Sigmoid colon (tissue), 7 donors: ENCODE results near the gene MPHOSPH10. TPM values are rescaled to one million over a fixed set of nuclear protein-coding genes. Genes with fewer than 3 reads are reported as not detected.
"Not testable (repeated sequence)": the region's sequence is repeated elsewhere in the genome, so short reads cannot be mapped to it uniquely, and the experiment has no call there.

ENCODE experiments used
- DNase-seq: peaks from one replicate; pipeline ENCODE4 v3.0.0-alpha.2; 2019
- H3K27ac ChIP-seq, 4 donors: fragments of 200-600 bp; sonication (generic); one replicate each; pipeline ENCODE4 v1.5.1; 2016 to 2019; ENCODE audit warnings: mild to moderate bottlenecking in 1 of 4
- H3K27me3 ChIP-seq, 3 donors: fragments of 200-600 bp; sonication (generic); one replicate each; pipeline ENCODE4 v1.5.1; 2019; ENCODE audit warnings: mild to moderate bottlenecking in 1 of 3
- H3K36me3 ChIP-seq, 4 donors: fragments of 200-600 bp; sonication (generic); one replicate each; pipeline ENCODE4 v1.5.1; 2016 to 2019
- H3K4me1 ChIP-seq, 4 donors: fragments of 200-600 bp; sonication (generic); one replicate each; pipeline ENCODE4 v1.5.1; 2017 to 2019
- H3K4me3 ChIP-seq, 4 donors: fragments of 200-600 bp; sonication (generic); one replicate each; pipeline ENCODE4 v1.5.1; 2017 to 2019; ENCODE audit warnings: mild to moderate bottlenecking in 2 of 4, moderate library complexity in 1 of 4
- H3K9me3 ChIP-seq, 4 donors: fragments of 200-600 bp in 3 of 4; sonication (generic) in 3 of 4; one replicate each; pipeline versions ENCODE4 v1.5.1 to v1.6.1; 2013 to 2019
- EP300 ChIP-seq, 4 donors: sonication (generic); formaldehyde crosslinking; IDR thresholded peaks; one replicate each; pipeline ENCODE4 v1.6.1; 2017; ENCODE audit warnings: antibody characterized with exemption in 4 of 4
- POLR2A ChIP-seq, 2 donors: fragments of 450-650 bp; IDR thresholded peaks; one replicate each; pipeline ENCODE4 v1.6.1; 2016; ENCODE audit warnings: antibody characterized with exemption in 2 of 2, mild to moderate bottlenecking in 2 of 2, moderate library complexity in 2 of 2
- POLR2AphosphoS5 ChIP-seq, 4 donors: sonication (generic); formaldehyde crosslinking; IDR thresholded peaks; one replicate each; pipeline ENCODE4 v1.6.1; 2017; ENCODE audit warnings: antibody characterized with exemption in 4 of 4
- WGBS, 2 donors: extraction: QIAGEN DNeasy Blood & Tissue Kit; methylation state at CpG; one replicate each; pipeline ENCODE4 v1.1.7; 2013; 5-methylcytosine and 5-hydroxymethylcytosine counted together
- intact Hi-C: fragments of 100-400 bp; cut with DNase I; formaldehyde crosslinking; loops from one replicate; pipeline ENCODE4 v1.15.1; 2023
- polyA plus RNA-seq, 3 donors: library from polyadenylated mRNA; stranded (reverse); fragments of 200-250 nt; gene quantifications; one replicate each; pipeline ENCODE4 v1.2.3, GENCODE V29; 2013
- total RNA-seq, 4 donors: library from RNA; depleted of rRNA; stranded (reverse); fragments of >200 nt; gene quantifications; one replicate each; pipeline ENCODE4 v1.1.0, GENCODE V29; 2016
- TF ChIP-seq, protein P1 (sequence below), 4 experiments: fragments of 450-650 bp in 3 of 4; fragments of 200-600 bp in 1 of 4; IDR thresholded peaks; one replicate each; pipeline ENCODE4 v1.5.1; 2016 to 2019; ENCODE audit warnings: antibody characterized with exemption in 4 of 4, mild to moderate bottlenecking in 3 of 4, moderate library complexity in 2 of 4
- donor health status: healthy with polysubstance abuse.
- donor health status: Bipolar disorder and iron deficiency.
- donor health status: healthy.

The MPHOSPH10 gene
- total and polyA plus RNA-seq, 7 donors = 11.1 to 27.1 (median 21.0) TPM

GRCh38 chr2:71092491-71093260, 37.8 kb upstream of the MPHOSPH10 start:
- H3K9me3 ChIP-seq, H3K4me1 ChIP-seq, H3K36me3 ChIP-seq, H3K27ac ChIP-seq, DNase-seq, intact Hi-C loops, H3K4me3 ChIP-seq: not testable (repeated sequence)
- WGBS, 2 donors = 91 to 96% methylated on average over 33 of the region's 33 CpGs
- H3K27me3 ChIP-seq = peaks cover 0 to 12% (median 0%) of the 10 kb centered on the region in 3 donors

DNA sequence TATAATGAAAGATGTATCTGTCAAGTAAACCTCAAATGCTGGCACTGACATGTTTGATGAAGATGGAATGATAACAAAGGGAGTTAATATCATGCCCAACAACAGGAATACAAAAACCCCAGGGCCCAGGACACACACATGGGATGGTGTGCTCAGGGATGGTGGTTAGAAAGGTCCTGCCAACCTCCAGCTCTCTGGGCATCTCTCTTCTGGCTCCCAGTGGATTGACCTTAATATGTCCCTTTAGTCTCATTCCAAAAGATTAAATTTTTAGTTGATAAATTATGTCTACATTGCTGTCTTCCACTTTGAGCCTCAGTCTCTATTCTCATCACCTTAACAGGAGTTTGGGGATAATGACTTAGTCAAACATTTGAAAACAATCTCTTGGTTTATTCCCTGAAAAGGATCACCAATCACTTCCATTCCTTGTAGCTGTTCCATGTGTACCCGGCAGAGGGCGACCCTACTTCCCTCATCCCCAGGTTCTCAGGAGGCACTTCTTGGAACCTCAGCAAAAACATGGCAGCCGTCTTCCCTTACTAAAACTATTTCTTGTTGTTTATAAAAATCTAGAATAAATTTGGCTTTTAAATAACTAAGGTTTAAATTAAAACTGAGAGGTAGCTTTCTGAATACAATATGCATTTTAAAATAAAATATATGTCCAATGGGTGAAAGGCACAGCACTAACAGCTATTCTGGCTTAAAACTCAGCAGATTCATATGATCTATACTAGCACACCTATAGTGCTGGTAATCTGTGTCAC, 30.1 kb upstream of the MPHOSPH10 start:
- TF ChIP-seq POLR2A (IDR thresholded peaks at IDR 0.05) = no peak
- TF ChIP-seq, protein P1, sequence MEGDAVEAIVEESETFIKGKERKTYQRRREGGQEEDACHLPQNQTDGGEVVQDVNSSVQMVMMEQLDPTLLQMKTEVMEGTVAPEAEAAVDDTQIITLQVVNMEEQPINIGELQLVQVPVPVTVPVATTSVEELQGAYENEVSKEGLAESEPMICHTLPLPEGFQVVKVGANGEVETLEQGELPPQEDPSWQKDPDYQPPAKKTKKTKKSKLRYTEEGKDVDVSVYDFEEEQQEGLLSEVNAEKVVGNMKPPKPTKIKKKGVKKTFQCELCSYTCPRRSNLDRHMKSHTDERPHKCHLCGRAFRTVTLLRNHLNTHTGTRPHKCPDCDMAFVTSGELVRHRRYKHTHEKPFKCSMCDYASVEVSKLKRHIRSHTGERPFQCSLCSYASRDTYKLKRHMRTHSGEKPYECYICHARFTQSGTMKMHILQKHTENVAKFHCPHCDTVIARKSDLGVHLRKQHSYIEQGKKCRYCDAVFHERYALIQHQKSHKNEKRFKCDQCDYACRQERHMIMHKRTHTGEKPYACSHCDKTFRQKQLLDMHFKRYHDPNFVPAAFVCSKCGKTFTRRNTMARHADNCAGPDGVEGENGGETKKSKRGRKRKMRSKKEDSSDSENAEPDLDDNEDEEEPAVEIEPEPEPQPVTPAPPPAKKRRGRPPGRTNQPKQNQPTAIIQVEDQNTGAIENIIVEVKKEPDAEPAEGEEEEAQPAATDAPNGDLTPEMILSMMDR (IDR thresholded peaks at IDR 0.05) = peak in 3 of 4 experiments; percentile 48 to 58 (median 49)
- H3K36me3 ChIP-seq = no peaks in the 10 kb centered on the region
- no peak overlapping the region for H3K27ac ChIP-seq
- H3K9me3 ChIP-seq = no peaks in the 10 kb centered on the region
- no peaks in the 10 kb centered on the region for H3K4me1 ChIP-seq
- 2 to 9% methylated on average over 3 of the region's 3 CpGs for whole genome bisulfite sequencing, 2 donors
- H3K27me3 ChIP-seq = no peaks in the 10 kb centered on the region
- intact Hi-C loops = no loop called here
- no peak for DNase-seq
- H3K4me3 ChIP-seq = no peak overlapping the region

GRCh38 chr2:71101656-71102055, 28.8 kb upstream of the MPHOSPH10 start:
- WGBS, 2 donors = 37 to 58% methylated on average over 2 of the region's 2 CpGs
- intact Hi-C loops = no loop called here
- no peak overlapping the region for H3K27ac ChIP-seq
- H3K4me1 ChIP-seq = no peaks in the 10 kb centered on the region
- no peaks in the 10 kb centered on the region for H3K9me3 ChIP-seq
- H3K27me3 ChIP-seq = no peaks in the 10 kb centered on the region
- H3K4me3 ChIP-seq = no peak overlapping the region
- DNase-seq = no peak
- H3K36me3 ChIP-seq = no peaks in the 10 kb centered on the region
- TF ChIP-seq POLR2A (IDR thresholded peaks at IDR 0.05) (no peak), POLR2AphosphoS5 (IDR thresholded peaks at IDR 0.05) (no peak), EP300 (IDR thresholded peaks at IDR 0.05) (no peak)
- TF ChIP-seq, protein P1 (IDR thresholded peaks at IDR 0.05) = no peak

GRCh38 chr2:71102981-71103681, 27.3 kb upstream of the MPHOSPH10 start:
- H3K27me3 ChIP-seq = no peaks in the 10 kb centered on the region
- H3K4me3 ChIP-seq = no peak overlapping the region
- TF ChIP-seq EP300 (IDR thresholded peaks at IDR 0.05) (no peak), POLR2AphosphoS5 (IDR thresholded peaks at IDR 0.05) (no peak)
- TF ChIP-seq, protein P1 (IDR thresholded peaks at IDR 0.05) = no peak
- no peak for DNase-seq
- H3K4me1 ChIP-seq = no peaks in the 10 kb centered on the region
- no peaks in the 10 kb centered on the region for H3K9me3 ChIP-seq
- intact Hi-C loops = no loop called here
- no peak overlapping the region for H3K27ac ChIP-seq
- no peaks in the 10 kb centered on the region for H3K36me3 ChIP-seq
- 58 to 63% methylated on average over 6 of the region's 6 CpGs for WGBS, 2 donors

GRCh38 chr2:71103809-71104208, 26.6 kb upstream of the MPHOSPH10 start:
- Histone ChIP-seq H3K9me3 (no peaks in the 10 kb centered on the region), H3K27ac (no peak overlapping the region), H3K36me3 (peaks cover 0 to 6% (median 0%) of the 10 kb centered on the region in 4 donors), H3K27me3 (no peaks in the 10 kb centered on the region), H3K4me1 (no peaks in the 10 kb centered on the region), H3K4me3 (no peak overlapping the region)
- intact Hi-C loops = no loop called here
- 90 to 94% methylated on average over 5 of the region's 5 CpGs for WGBS, 2 donors
- TF ChIP-seq POLR2AphosphoS5 (IDR thresholded peaks at IDR 0.05) = no peak
- TF ChIP-seq EP300 (IDR thresholded peaks at IDR 0.05) = no peak
- TF ChIP-seq POLR2A (IDR thresholded peaks at IDR 0.05) = no peak
- TF ChIP-seq, protein P1 (IDR thresholded peaks at IDR 0.05) = no peak
- no peak for DNase-seq

DNA sequence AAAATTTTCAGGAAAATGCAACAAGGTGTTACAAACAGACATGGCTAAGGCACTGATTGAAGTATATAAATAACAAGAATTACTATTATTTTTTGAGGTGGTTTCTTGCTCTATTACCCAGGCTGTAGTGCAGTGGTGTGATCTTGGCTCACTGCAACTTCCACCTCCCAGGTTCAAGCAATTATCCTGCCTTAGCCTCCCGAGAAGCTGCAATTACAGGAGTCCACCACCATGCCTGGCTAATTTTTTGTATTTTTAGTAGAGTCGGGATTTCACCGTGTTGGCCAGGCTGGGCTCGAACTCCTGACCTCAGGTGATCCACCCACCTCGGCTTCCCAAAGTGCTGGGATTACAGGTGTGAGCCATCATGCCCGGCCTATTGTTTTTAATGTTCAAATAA, 24.0 kb upstream of the MPHOSPH10 start:
- H3K27ac ChIP-seq, H3K4me1 ChIP-seq, H3K4me3 ChIP-seq, H3K27me3 ChIP-seq, DNase-seq, intact Hi-C loops, H3K9me3 ChIP-seq: not testable (repeated sequence)
- WGBS, 2 donors = 80 to 91% methylated on average over 6 of the region's 6 CpGs
- peaks cover 0 to 21% (median 0%) of the 10 kb centered on the region in 4 donors for H3K36me3 ChIP-seq
